Omental fat pad (tissue), 4 donors: ENCODE measurements around the gene CAPN3. TPM values are rescaled to one million over a fixed set of nuclear protein-coding genes. Genes with fewer than 3 reads are reported as not detected.
"Not testable (repeated sequence)": the region's sequence is repeated elsewhere in the genome, so short reads cannot be mapped to it uniquely, and the experiment has no call there.

Source experiments
- ATAC-seq: fragments of 150-250 bp; one replicate; pipeline ENCODE4 v1.9.1; 2016; ENCODE audit warnings: mild to moderate bottlenecking, moderate library complexity; ENCODE audit not compliant: low FRiP score
- DNase-seq: peaks from one replicate; pipeline ENCODE4 v3.0.0-alpha.2; 2019; ENCODE audit warnings: low spot score
- CTCF ChIP-seq, 3 donors: fragments of 450-650 bp; IDR thresholded peaks; one replicate each; pipeline ENCODE4 v1.5.1; 2016 to 2017; ENCODE audit warnings: antibody characterized with exemption in 3 of 3, mild to moderate bottlenecking in 3 of 3, moderate library complexity in 2 of 3
- total RNA-seq, 4 donors: library from RNA; depleted of rRNA; stranded (reverse); fragments of >200 nt; gene quantifications; one replicate each; pipeline ENCODE4 v1.1.0, GENCODE V29; 2016

CAPN3 gene
- 10 to 100 TPM in 2 of 4 donors, 1 to 10 TPM in 2; 7.5 to 25.4 (median 10.4) TPM for total RNA-seq

- ATAC-seq (no peak), DNase-seq (no peak)
- TF ChIP-seq CTCF (IDR thresholded peaks at IDR 0.05) = no peak
Observed at GRCh38 chr15:42359249-42359648, at the start of gene CAPN3. TSS of gene CAPN3 (plus strand) at chr15:42359501. CDS start at chr15:42359806, 305 bp downstream.

GRCh38 chr15:42313463-42313862, 45.8 kb upstream of the CAPN3 start:
- no peak for DNase-seq
- no peak for ATAC-seq
- TF ChIP-seq CTCF (IDR thresholded peaks at IDR 0.05) = no peak

- DNase-seq (no peak), ATAC-seq (no peak)
- no peak for TF ChIP-seq CTCF (IDR thresholded peaks at IDR 0.05)
Observed at GRCh38 chr15:42314818-42315217, 44.5 kb upstream of the CAPN3 start.

- no peak for TF ChIP-seq CTCF (IDR thresholded peaks at IDR 0.05)
- ATAC-seq (no peak), DNase-seq (no peak)
Observed at GRCh38 chr15:42315521-42315920, 43.8 kb upstream of the CAPN3 start.

GRCh38 chr15:42316282-42316805, 43.0 kb upstream of the CAPN3 start:
- ATAC-seq, DNase-seq: not testable (repeated sequence)

GRCh38 chr15:42319206-42319605, 40.1 kb upstream of the CAPN3 start:
- TF ChIP-seq CTCF (IDR thresholded peaks at IDR 0.05) = no peak
- ATAC-seq (no peak), DNase-seq (no peak)

GRCh38 chr15:42324308-42324707, 35.0 kb upstream of the CAPN3 start:
- no peak for TF ChIP-seq CTCF (IDR thresholded peaks at IDR 0.05)
- DNase-seq (no peak), ATAC-seq (no peak)

- ATAC-seq (no peak), DNase-seq (no peak)
- TF ChIP-seq CTCF (IDR thresholded peaks at IDR 0.05) = no peak
Observed at GRCh38 chr15:42329161-42329560, 30.1 kb upstream of the CAPN3 start.
